SK-MEL-5 (cell line): ENCODE results near the gene NR1H3. TPM values are rescaled to one million over a fixed set of nuclear protein-coding genes. Genes with fewer than 3 reads are reported as not detected.

Experiments
- DNase-seq: peaks from one replicate; pipeline ENCODE4 v3.0.0-alpha.2; 2016; ENCODE audit warnings: low read depth, low spot score
- in situ Hi-C: cut with HindIII; loops from 2 replicates; pipeline ENCODE4 v1.10.0; 2016; ENCODE audit warnings: low sequenced_read_pairs, high pct_unique_total_duplicates, low pct_unique_long_range_greater_than_20kb
- total RNA-seq: library from RNA; depleted of rRNA; stranded (reverse); fragments of >200 nt; shearing (Covaris generic); gene quantifications from 2 replicates; pipeline ENCODE4 v1.2.3, GENCODE V29; 2014

NR1H3 gene
- total RNA-seq, 1 experiment from 2014 or later, result 7.4 TPM

GRCh38 chr11:47239852-47240251 is 17.9 kb upstream of the NR1H3 start:
- in situ Hi-C loops, result no loop called here

GRCh38 chr11:47241841-47242301 is 15.9 kb upstream of the NR1H3 start:
- DNase-seq, result no peak
- in situ Hi-C loops, result no loop called here

More at GRCh38 chr11:47239852-47240251, 17.9 kb upstream of the NR1H3 start:
- DNase-seq, result no peak

- DNase-seq, result no peak
- in situ Hi-C loops, result no loop called here
Observed at GRCh38 chr11:47242596-47243192, 15.1 kb upstream of the NR1H3 start.

GRCh38 chr11:47243454-47243853 is 14.3 kb upstream of the NR1H3 start:
- in situ Hi-C loops, result no loop called here
- no peak for DNase-seq

- no peak for DNase-seq
- in situ Hi-C loops, result no loop called here
Observed at GRCh38 chr11:47244448-47245350, 13.1 kb upstream of the NR1H3 start.

- in situ Hi-C loops, result no loop called here
- no peak for DNase-seq
Observed at GRCh38 chr11:47245611-47246357, 12.0 kb upstream of the NR1H3 start.

GRCh38 chr11:47247502-47247901 is 10.3 kb upstream of the NR1H3 start:
- no peak for DNase-seq
- in situ Hi-C loops, result no loop called here

- in situ Hi-C loops, result no loop called here
- no peak for DNase-seq
Observed at GRCh38 chr11:47248304-47248663, 9.5 kb upstream of the NR1H3 start.

GRCh38 chr11:47248664-47249377 is 9.0 kb upstream of the NR1H3 start, which contains the start of gene ACP2:
ACP2 (minus strand) TSS chr11:47248814; CDS start chr11:47248789, 25 bp downstream.
- peak; percentile 87 for DNase-seq
- in situ Hi-C loops, result no loop called here

- no peak for DNase-seq
- in situ Hi-C loops, result no loop called here
Observed at GRCh38 chr11:47249378-47249715, 8.4 kb upstream of the NR1H3 start.

GRCh38 chr11:47251751-47252150 is 6.0 kb upstream of the NR1H3 start:
- no peak for DNase-seq
- in situ Hi-C loops, result no loop called here

GRCh38 chr11:47253660-47254059 is 4.1 kb upstream of the NR1H3 start:
- in situ Hi-C loops, result no loop called here
- no peak for DNase-seq

- in situ Hi-C loops, result no loop called here
- no peak for DNase-seq
Observed at GRCh38 chr11:47254386-47254785, 3.4 kb upstream of the NR1H3 start.

GRCh38 chr11:47256374-47256773 is 1.4 kb upstream of the NR1H3 start:
- in situ Hi-C loops, result no loop called here
- no peak for DNase-seq

GRCh38 chr11:47257177-47257516 is 649 bp upstream of the NR1H3 start:
- in situ Hi-C loops, result no loop called here
- DNase-seq, result no peak

- no peak for DNase-seq
- in situ Hi-C loops, result no loop called here
Observed at GRCh38 chr11:47258317-47258902, 614 bp downstream of the NR1H3 start.

GRCh38 chr11:47259232-47259977 is 1.6 kb downstream of the NR1H3 start:
- in situ Hi-C loops, result no loop called here
- DNase-seq, result peak; percentile 63
